Measurements from ENCODE around the gene TERT.
"Not testable (repeated sequence)": the region's sequence is repeated elsewhere in the genome, so short reads cannot be mapped to it uniquely, and the experiment has no call there.

TERT gene

DNA sequence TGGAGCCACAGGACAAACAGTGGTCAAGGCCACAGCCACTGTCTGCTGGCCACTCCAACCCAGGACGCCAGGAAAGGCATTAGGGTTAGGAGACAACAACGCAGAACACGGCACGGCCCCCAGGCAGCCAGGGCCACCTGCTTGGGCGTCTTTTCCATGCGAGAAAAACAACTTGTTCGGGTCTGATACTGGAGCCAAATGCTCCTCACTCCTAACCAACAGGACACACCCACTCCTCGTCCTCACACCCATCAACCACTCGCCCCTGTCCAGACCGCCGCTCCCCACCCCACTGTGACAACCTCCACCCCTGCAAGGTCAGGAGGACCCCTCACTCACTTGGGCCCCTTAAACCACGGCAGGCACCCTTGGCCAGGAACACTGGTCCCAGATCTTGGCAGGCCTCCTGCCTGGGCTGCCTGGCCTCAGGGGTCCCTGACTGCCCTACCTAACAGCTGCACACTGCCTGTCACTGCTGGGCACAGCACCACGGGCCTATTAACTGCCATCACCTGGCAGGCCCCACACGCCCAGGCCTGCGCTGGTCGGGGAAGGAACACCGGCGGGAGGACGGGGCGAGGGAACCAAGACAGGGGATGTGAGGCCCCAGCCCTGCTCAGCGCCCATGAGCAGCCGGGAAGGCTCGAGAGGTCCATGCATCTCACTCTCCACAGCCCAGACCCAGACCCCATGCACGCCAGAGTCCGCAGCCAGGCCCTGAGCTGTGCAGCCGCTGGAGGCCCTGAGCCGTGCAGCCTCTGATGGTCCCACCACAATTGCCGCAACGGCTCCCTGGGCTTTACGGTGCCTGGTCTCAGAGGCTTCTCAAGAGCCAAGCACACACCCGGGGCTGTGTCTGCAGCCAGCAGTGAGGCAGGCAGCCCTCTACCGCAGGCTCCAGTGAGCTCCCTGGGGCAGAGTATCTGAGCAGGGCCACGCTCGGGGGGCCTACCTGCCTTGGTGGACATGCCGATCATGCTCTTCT is 36.3 kb upstream of the TERT start:
- no peak for DNase-seq (ENCODE audit: low spot score)

DNA sequence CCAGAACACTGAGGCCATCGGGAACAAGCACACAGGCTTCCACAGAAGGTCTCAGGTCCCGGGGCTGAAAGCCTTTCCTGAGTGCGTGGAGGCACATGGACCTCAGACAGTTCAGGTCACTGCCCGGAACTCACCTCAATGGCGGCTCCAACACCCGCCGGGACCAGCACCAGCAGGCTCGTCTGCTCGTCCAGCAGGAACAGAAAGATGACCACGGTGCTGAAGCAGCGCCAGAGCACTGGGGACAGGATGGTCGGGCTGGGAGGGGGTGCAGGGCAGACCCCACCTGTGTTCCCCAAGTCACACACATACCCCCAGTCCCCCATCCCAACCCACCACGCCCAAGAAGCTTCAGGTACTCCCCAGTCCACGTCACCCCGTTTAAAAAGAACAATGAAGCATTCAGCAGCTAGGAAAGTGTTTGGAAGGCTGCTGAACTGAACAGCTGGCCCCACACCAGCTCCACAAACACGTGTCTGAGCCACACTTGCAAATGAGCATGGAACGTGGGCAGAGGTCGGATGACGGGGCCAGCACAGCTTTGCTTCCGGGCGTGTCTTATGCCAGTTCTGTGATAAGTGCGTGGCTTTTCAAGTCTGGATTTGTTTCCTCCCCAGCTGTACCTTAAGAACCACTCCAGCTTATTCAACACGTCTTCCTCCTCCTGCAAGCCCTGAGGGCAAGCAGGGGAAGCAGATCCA is 35.4 kb upstream of the TERT start:
- no peak for DNase-seq (ENCODE audit: low spot score)

DNA sequence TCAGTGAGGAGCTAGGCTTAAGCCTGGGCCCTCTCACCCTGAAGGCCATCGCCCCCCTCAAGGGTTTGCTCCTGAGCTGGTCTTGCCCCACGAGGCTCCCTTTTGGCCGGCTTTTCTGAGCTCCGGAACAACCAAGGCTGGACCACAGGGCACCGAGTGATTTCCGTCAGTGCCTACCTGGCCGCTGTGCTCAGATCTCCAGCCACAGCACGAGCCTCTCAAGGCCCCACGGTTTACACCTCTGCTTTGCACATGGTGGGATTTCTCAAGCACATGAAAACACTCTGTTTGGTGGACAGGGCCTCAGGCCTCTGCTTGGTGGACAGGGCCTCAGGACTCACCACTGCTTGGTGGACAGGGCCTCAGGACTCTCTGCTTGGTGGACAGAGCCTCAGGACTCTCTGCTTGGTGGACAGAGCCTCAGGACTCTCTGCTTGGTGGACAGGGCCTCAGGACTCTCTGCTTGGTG is 34.3 kb upstream of the TERT start:
- no peak for DNase-seq (ENCODE audit: low spot score)

DNA sequence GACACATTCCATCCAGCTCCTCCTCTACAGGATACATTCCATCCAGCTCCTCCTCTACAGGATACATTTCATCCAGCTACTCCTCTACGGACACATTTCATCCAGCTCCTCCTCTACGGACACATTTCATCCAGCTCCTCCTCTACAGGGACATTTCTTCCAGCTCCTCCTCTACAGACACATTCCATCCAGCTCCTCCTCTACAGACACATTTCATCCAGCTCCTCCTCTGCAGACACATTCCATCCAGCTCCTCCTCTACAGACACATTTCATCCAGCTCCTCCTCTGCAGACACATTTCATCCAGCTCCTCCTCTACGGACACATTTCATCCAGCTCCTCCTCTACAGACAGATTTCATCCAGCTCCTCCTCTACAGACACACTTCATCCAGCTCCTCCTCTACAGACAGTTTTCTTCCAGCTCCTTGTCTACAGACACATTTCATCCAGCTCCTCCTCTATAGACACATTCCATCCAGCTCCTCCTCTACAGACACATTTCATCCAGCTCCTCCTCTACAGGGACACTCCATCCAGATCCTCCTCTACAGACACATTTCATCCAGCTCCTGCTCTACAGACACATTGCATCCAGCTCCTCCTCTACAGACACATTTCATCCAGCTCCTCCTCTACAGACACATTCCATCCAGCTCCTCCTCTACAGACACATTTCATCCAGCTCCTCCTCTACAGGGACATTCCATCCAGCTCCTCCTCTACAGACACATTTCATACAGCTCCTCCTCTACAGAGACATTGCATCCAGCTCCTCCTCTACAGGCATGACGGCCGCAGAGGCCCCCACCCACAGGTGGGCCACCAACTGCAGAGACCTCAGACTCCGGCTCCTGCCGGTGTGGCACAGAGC is 33.6 kb upstream of the TERT start:
- not testable (repeated sequence) for DNase-seq (ENCODE audit: low spot score)

DNA sequence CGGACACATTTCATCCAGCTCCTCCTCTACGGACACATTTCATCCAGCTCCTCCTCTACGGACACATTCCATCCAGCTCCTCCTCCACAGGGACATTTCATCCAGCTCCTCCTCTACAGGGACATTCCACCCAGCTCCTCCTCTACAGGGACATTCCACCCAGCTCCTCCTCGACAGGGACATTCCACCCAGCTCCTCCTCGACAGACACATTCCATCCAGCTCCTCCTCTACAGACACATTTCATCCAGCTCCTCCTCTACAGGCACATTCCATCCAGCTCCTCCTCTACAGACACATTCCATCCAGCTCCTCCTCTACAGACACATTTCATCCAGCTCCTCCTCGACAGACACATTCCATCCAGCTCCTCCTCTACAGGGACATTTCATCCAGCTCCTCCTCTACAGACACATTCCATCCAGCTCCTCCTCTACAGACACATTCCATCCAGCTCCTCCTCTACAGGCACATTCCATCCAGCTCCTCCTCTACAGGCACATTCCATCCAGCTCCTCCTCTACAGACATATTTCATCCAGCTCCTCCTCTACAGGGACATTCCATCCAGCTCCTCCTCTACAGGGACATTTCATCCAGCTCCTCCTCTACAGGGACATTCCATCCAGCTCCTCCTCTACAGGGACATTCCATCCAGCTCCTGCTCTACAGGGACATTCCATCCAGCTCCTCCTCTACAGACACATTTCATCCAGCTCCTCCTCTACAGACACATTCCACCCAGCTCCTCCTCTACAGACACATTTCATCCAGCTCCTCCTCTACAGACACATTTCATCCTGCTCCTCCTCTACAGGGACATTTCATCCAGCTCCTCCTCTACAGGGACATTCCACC is 32.3 kb upstream of the TERT start:
- not testable (repeated sequence) for DNase-seq (ENCODE audit: low spot score)

DNA sequence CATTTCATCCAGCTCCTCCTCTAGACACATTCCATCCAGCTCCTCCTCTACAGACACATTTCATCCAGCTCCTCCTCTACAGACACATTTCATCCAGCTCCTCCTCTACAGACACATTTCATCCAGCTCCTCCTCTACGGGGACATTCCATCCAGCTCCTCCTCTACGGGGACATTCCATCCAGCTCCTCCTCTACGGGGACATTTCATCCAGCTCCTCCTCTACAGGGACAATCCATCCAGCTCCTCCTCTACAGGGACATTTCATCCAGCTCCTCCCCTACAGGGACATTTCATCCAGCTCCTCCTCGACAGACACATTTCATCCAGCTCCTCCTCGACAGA is 31.6 kb upstream of the TERT start:
- not testable (repeated sequence) for DNase-seq (ENCODE audit: low spot score)

DNA sequence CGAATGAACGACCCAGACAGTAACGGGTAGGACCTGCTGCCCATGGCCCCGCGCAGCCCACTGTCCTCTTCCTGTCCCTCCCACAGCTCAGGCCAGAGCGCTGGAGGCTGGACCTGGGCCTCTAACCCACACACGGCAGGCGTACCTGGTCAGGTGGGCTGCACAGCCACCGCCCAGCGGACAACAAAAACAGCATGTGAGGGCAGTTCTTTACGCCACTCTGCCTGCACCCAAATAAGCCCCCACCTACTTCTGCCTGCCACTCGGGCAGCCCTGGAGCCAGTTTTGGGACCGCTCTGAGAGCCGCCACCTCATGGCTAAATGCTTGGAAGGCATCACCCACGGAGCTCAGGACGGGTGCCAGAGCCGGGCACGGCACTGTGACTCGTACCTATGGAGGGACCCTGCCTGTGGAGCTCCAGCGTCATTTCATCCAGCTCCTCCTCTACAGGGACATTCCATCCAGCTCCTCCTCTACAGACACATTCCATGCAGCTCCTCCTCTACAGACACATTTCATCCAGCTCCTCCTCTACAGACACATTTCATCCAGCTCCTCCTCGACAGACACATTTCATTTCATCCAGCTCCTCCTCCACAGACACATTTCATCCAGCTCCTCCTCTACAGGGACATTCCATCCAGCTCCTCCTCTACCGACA is 31.1 kb upstream of the TERT start:
- DNase-seq (ENCODE audit: low spot score) = no peak

DNA sequence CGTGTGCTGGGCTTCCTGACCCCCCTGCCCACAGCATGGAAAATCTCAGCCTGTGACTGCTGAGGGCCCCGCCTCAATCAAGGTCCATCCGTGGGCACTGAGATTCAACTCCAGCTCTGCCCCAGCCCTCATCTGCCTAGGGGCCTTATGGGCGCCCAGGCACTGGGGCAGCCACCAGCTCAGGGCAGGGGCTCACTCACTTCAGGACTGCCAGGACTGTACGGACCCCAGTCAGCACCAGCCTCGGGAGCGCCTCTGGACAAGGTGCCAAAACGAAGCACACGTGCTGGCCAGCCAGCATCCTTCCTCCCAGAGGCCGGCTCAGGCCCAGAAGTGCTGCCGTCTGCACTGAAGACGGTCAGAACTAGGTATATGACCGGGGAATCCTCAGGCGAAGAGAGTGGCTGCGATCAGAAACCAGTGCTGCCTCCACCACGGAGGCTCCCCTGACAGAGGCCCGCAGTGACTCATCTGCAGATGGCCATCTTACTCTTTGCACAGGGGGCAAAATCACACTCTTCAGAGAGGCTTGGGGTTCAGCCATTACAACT is 30.4 kb upstream of the TERT start:
- DNase-seq (ENCODE audit: low spot score) = no peak

DNA sequence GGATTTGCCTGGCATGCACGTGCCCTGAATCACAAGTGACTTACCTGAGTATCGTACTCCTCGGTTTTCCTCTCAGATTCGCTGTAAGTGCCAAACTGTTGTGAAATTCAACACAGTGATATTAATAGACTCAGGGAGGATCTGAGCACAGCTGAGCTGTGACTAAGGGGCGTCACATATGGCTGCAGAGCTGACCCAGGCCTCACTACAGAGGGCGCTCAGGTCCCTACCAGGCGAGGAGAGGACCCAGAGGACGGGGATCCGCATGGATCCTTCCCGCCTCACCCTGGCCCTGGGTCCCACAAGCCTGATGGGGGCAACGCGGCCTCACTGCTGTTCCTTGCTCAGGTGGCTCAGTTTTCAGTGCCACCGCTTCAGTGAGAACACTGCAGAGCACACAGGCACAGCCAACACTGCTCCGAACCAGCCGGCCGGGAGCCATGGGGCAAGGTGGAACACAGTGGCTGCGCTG is 29.9 kb upstream of the TERT start:
- no peak for DNase-seq (ENCODE audit: low spot score)

DNA sequence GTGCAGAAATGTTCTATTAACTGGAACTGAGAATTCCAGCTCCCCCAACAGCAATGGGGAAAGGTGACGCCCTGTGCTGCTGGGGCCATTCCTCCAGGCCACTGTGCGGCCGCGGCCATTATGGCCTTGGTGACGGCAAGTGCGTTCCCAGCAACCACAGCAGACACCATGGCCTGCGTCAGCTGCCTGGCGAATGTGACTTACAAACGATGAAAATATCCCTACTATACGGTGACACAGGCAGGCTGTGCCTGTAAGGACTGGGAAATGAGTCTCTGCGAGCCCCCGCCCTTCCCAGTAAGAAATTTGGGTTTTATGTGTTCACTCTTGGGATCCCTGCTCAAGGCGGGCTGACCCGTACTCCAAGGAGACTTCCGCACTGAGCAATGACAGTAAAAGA is 29.4 kb upstream of the TERT start:
- DNase-seq (ENCODE audit: low spot score) = no peak

DNA sequence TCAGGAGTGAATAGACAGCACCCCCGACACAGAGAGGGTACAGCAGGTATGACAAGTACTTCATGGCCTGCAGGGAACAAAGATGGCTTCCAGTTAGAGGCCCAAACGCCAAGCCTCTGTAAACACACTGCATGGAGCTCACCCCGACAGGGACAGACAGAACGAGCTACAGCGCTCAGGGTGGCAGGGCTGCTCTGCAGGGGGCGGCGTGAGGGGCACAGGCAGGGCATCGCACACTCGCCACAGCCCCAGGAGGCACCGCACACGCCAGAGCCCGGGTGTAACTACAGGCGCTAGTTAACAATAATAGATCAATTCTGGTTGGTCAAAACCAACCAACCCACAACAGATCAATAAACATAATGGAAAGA is 28.9 kb upstream of the TERT start:
- no peak for DNase-seq (ENCODE audit: low spot score)

DNA sequence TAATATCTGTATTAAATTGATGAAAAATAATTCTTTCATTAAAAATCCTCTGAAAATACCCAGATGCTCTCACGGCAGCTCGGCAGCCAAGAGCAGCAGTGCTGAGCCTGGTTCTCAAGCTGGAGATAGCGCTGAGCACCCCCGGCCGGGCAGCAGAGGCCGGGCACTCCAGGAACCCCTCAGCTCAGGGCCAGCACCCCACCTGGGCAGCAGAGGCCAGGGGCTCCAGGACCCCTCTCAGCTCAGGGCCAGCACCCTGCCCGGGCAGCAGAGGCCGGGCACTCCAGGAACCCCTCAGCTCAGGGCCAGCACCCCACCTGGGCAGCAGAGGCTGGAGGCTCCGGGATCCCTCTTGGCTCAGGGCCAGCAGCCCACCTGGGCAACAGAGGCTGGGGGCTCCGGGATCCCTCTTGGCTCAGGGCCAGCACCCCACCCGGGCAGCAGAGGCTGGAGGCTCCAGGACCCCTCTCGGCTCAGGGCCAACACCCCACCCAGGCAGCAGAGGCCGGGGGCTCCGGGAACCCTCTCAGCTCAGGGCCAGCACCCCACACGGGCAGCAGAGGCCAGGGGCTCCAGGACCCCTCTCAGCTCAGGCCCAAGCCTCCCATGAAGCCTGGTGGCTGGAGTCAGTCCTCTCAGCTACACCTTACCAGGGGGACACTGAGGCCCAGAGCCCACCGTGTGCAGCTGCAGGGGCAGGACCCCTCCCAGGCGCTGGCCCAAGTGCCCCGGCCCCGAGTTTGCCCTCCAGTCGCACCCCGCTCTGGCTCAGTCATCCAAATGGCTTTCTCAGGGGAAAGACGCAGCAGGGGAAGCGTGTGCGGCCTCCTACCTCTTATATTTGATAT is 28.3 kb upstream of the TERT start:
- no peak for DNase-seq (ENCODE audit: low spot score)

DNA sequence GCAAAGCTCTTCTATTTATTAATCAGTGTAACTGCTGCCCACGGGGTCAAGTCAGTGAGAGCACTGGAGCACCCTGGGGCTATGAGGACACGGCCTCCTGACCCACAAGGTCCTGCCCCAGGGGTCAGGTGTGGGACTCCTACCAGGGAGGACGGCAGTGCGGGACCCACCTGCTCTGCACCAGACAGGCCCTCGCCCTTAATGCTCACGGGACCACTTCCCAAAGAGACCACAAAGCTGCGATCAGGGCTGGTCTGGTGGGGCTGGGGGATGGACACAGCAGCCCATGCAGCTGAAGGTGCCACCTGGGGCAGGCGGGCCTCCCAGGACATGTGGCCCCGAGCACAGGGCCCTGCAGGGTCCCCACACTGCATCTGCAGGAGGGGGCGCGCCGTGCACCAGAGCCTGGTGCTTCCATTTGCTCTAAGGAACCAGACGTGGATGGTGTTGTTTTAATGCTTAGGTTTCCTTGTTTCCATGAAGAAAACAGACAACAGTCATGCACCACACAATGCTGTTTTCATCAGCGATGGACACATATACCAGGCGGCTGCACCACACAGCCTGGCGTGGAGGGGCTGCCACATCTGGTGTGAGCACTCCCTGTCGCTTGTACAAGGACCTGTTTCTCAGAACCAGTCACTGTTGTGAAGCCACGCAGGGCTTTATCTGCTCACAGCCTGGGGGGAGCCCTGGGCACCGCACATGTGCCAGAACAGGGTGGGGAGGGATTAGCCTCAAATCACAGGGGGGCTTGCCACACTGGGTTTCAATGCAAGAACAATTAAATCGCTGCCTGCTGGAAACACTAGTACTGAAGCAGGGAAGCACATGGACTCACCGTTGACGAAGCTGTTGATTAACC is 27.4 kb upstream of the TERT start:
- no peak for DNase-seq (ENCODE audit: low spot score)

DNA sequence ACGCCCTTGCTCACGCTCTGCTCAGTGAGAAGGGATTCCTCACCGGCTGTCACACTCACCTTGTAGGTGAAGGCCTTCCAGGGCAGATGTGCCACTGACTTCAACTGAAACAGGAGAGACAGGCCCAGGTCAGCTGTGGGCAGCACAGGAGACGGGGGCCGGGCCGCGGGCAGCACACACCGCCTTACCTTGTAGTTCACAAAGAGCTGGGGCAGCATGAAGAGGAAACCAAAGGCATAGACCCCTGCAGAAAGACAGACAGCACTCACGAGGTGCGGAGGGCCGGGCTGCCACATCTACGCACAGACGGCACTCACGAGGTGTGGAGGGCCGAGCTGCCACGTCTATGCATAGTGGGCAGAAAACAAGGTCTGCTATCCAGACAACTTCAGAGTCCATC is 26.7 kb upstream of the TERT start:
- no peak for DNase-seq (ENCODE audit: low spot score)

DNA sequence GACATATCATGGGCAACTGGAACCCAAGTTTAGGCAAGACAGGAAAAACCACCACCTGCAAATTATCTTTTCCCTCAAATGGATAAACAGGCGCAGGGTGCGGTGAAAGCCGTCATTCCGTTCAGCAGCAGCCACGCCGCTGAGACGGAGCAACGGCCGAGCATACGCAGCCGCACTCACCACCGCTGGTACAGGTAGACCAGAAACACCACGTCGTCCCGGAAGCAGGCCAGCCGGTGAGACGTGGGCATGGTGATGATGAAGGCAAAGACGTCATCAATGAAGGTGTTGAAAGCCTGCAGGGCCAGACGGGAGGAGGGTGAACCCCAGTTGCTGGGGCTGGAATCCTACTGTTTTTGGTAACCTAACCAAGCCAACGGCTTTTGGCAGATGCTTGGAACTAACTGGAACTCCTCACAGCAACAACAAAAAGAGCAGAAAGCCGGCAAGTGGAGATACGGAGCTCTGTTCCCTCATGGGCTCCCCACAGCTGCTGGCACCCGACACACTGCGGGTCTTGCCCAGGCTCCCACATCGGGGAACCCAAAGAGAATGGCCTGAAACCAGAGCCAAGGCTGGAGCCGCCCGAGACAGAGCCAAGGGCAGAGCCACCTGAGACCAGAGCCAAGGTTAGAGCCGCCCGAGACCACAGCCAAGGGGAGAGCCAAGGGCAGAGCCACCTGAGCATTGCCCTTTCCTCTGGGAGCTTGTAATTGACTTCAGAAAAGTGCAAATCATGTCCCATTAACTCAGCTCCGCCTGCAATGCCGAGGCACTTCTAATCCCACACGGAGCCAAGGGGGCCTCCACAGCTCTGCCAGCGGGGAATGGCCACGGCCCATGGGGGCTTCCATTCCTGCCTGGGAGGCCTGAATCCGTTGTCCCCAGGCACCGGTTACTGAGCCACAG is 25.8 kb upstream of the TERT start:
- no peak for DNase-seq (ENCODE audit: low spot score)

DNA sequence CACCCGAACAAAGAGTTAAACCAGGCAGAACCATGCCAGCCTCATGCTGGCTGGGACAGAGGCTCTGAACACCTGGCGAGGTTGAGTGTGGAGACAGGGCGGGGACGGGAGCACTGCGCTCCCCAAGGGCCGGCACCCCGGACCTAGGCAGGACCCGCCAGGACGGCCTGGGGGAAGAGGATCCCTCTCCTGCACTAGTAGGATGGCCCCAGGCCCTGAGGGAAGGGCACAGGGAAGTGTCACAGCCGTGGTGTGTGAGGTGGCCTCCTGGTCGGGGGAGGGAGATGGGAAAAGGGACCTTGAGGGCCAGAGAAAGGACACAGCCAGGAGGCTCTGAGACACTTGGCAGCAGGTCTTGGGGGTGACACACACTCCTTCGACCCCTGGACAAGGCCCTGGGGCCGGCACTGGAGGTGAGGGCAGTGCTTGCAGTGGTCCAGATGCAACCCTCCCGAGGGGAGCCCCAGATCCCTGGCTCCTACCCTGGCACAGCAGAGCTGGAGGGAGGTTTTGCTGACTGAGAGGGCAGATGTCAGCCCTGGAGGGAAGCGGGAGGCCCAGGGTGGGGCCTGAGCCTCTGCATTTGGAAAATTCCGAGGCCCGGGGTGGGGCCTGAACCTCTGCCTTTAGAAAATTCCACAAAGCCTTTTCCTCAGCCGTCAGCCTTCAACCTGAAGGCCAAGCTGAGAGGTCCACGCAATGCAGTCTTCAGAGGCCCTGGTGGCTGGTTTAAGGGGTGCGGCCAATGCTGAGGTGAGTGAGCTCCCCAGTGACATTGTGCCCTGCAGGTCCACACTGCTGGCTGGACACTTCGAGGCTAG is 24.8 kb upstream of the TERT start:
- no peak for DNase-seq (ENCODE audit: low spot score)
